Endometrial microvascular endothelial cells (primary cell): ENCODE results near the gene NOS1AP. TPM values are rescaled to one million over a fixed set of nuclear protein-coding genes. Genes with fewer than 3 reads are reported as not detected.

Experiments used
- in situ Hi-C: cut with HindIII; loops from 2 replicates; pipeline ENCODE4 v1.10.0; 2017; ENCODE audit warnings: low sequenced_read_pairs, low pct_unique_long_range_greater_than_20kb; ENCODE audit errors: inconsistent ontology term
- total RNA-seq: library from RNA; depleted of rRNA; stranded (reverse); fragments of >200 nt; gene quantifications from one replicate; pipeline ENCODE4 v1.2.3, GENCODE V29; 2015; ENCODE audit errors: inconsistent ontology term

Gene NOS1AP
- total RNA-seq, 1 donor from 2014 or later: 3.1 TPM

GRCh38 chr1:162253790-162254189 is 184.3 kb downstream of the NOS1AP start:
- in situ Hi-C loops: no loop called here

GRCh38 chr1:162256287-162256686 is 186.8 kb downstream of the NOS1AP start:
- in situ Hi-C loops: no loop called here

DNA sequence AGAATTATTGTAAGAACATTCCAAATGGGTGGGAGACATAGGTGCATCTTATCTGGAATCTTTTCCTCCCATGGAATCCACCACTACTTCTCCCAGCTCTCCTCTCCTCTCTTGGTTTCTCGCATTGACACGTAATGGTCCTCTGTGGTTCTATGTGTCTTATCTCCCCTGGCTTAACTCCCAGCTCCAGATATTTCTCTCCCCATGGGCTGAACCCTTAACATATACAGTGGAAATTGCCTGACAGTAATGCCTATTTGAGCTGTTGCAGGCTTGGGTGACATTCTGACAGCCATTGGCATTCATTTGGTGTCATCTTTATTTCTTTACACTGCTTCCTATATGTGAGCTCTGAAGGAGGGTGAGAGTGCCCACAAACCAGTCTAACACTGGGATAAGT is 188.9 kb downstream of the NOS1AP start:
- in situ Hi-C loops: no loop called here

GRCh38 chr1:162259894-162260455 is 190.5 kb downstream of the NOS1AP start:
- in situ Hi-C loops: no loop called here

DNA sequence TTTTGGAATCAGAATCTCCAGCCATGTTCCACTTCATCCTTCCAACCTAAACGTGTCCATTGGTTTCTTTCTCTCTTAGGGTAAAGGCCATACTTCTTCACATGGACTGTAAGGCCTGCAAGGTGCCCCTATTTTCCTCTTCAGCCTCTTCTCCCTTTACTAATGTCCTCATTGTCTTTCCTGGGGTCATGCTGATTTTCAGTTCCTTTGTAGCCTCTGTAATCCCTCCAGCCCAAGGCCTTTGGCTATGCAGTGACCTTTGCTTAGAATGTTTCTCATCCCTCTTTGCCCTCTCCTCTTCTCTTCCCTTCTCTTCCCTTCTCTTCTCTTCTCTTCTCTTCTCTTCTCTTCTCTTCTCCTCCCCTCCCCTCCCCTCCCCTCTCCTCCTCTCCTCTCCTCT is 194.6 kb downstream of the NOS1AP start:
- in situ Hi-C loops: no loop called here

DNA sequence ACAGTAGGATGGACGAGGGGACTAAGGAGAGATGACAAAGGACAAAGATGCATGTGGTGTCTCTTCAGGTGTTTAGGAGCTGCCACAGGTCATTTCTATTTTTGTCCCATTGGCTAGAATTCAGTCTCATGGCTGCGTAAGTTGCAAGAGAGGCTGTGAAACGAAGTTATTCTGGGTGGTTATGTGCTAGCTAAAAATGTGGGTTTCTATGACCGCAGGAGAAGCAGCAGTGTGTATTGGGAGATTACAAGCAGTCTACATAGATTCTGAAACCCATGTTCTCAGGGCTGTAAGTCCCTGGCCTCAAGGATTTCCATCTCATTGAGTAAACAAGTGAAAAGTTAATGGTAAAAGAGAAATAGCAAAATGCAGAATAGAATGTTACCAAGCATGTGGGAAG is 196.5 kb downstream of the NOS1AP start:
- in situ Hi-C loops: no loop called here

GRCh38 chr1:162270016-162270770 is 200.7 kb downstream of the NOS1AP start:
- in situ Hi-C loops: no loop called here

GRCh38 chr1:162271972-162272371 is 202.5 kb downstream of the NOS1AP start:
- in situ Hi-C loops: no loop called here

DNA sequence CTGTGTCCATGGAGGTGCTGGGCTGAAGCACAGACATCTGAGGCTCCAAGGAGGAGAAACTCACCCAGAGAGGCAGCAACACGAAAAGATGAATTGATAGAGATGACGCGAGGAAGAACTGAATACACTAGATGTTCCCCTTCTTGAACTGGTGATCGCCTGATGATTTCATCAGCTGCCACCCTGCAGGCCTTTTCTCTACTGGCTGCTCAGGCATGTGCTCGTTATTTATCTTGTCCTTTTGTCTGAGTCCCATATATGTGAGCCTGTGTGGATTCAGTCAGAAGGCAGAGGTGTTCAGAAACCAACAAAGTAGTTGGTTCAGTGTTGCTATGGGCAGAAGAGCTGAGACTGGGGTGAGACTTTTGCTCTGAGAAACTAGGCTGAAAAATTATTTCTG is 202.9 kb downstream of the NOS1AP start:
- in situ Hi-C loops: no loop called here

- in situ Hi-C loops: no loop called here
These were observed 206.2 kb downstream of the NOS1AP start for GRCh38 chr1:162275622-162276175.

DNA sequence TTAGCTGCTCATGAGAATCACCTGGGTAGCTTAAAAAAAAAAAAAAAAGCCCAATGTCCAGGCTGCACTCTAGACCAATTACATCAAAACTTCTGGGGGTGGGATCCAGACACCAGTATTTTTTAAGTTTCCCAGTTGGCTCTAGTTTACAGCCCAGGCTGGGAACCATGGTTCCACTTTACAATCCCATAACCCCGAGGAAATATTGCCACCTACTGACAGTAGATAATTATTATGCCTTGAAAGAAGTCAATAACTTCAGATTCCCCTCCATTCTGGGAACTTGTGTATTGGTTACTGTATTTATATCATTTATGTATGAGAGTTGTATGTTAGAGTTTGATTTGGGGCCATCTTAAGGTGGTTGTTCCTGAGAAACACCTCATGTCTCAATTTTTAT is 207.0 kb downstream of the NOS1AP start:
- in situ Hi-C loops: no loop called here

GRCh38 chr1:162279136-162279498 is 209.6 kb downstream of the NOS1AP start:
- in situ Hi-C loops: no loop called here

- in situ Hi-C loops: no loop called here
These were observed 211.9 kb downstream of the NOS1AP start for GRCh38 chr1:162281426-162281825.

DNA sequence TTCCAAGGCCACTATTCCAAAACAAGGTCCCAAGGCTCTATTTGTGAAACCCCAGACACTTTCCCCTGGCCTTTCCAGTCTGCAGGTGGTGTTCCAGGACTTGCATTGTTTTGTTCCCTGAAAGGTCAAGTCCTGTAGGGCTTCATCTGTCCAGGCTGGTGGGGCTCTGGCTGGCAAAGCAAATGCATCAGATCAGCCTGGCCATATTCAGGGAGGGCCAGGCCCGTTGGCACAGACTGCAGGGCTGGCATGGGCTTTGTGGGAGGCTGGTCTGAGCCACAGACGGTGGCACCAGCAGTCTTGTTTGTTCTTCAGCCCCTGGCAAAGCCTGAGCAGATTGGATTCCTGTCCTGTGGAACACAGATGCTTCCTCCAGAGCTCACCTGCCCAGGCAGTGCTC is 214.2 kb downstream of the NOS1AP start:
- in situ Hi-C loops: no loop called here

DNA sequence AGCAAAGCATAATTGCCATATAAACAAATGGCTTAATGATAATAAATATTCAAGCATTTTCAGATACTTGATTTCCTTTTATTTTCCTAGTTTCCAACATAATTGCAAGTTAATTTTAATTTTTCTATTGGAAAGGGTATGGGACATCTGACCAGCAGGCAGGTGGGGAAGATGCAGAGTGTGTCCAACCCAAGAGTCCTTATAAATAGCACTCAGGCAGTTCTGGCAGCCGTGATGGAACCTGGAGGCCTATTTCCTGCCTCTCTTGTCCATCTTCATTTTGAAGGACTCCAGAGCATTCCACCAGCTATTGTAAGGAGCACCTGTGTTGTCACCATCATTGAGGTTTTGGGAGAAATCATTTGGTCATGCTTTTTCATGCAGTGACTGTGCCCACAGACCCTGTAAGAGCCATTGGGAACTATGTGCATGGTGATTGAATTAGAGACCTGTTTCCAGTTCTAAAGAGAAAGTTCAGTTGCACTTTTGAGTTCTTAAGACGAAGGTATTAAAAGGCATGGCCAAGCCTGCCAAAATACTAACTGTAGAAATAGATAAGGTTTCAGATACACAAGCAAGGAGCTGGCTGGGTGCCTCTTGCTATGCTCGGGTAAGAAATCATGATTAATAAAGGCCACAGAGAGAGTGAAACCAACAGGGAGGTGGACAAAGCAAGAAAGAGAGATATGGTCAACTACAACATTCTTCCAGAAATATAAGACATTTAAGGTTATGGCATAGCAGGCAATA is 214.9 kb downstream of the NOS1AP start:
- in situ Hi-C loops: no loop called here

DNA sequence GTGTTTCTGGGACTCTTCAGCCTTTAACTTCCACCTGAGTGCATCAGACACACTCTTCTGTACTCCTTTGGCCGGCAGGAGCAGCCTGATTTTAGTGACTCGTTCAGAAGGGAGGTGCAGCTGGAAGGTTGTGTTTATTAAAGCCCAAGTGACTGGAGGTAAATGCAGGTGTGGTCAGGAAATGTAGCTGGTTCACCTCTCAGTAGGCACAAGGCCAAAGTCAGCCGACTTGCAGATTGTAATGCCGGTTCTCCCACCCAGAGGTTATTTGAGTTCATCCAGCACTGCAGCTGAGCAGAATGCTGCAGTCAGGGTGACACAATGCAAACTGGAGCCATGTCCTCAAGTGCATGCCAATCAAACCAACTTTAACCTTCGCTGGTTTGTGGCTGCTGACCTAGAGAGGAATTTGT is 215.7 kb downstream of the NOS1AP start:
- in situ Hi-C loops: no loop called here

- in situ Hi-C loops: no loop called here
These were observed 221.5 kb downstream of the NOS1AP start for GRCh38 chr1:162291000-162291399.

- in situ Hi-C loops: no loop called here
These were observed 222.9 kb downstream of the NOS1AP start for GRCh38 chr1:162292422-162292849.

DNA sequence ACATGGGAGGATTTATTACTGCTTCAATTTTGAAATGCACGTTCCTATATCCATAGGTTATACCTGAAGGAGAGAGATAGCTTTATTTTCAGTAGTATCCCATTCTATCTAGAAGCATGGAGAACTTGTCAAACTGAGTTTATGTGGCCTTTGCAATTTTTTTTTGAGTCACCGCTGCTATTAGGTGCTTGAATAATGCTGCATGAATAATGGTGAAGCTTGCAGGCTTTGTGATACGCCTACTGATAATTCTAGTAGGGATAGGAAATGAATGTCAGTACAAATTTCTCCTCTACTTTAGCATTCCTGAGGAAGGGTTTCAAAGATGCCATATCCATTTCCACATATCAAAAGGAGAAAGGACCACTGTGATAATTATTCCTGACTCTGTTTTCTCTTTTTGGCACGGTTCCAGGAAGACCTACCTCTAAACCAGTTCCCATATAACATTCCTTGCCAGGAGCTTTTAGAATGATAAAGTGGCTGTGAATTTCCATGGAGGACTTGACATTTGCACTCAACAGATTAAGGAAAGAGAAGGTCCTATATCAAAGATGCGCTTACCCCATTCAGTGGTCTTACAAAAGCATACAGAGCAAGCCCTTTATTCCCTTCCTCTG is 223.7 kb downstream of the NOS1AP start:
- in situ Hi-C loops: no loop called here
